NCI-H748 treated with DMSO at 0.1 percent for 48 hours (cell line): Measurements from ENCODE around the gene NAXD.
"Not testable (repeated sequence)": the region's sequence is repeated elsewhere in the genome, so short reads cannot be mapped to it uniquely, and the experiment has no call there.

ENCODE experiments used
- DNase-seq: peaks from one replicate; lab custom pipeline; 2025; lab: John Stamatoyannopoulos, UW

The NAXD gene

GRCh38 chr13:110664673-110665072, 49.3 kb downstream of the NAXD start:
- DNase-seq = no peak

- DNase-seq = no peak
Observed at GRCh38 chr13:110665491-110666254, 50.3 kb downstream of the NAXD start.

- DNase-seq = no peak
Observed at GRCh38 chr13:110666255-110666533, 50.8 kb downstream of the NAXD start.

- DNase-seq = no peak
Observed at GRCh38 chr13:110669036-110669435, 53.7 kb downstream of the NAXD start.

GRCh38 chr13:110669814-110670213, 54.5 kb downstream of the NAXD start:
- DNase-seq = not testable (repeated sequence)

GRCh38 chr13:110676595-110677587, 61.5 kb downstream of the NAXD start:
- no peak for DNase-seq

- DNase-seq = no peak
Observed at GRCh38 chr13:110677731-110678545, 62.6 kb downstream of the NAXD start.

GRCh38 chr13:110680852-110681251, 65.5 kb downstream of the NAXD start:
- DNase-seq = no peak

- no peak for DNase-seq
Observed at GRCh38 chr13:110681868-110682550, 66.7 kb downstream of the NAXD start.

- no peak for DNase-seq
Observed at GRCh38 chr13:110682746-110683145, 67.4 kb downstream of the NAXD start.

GRCh38 chr13:110683203-110683883, 68.0 kb downstream of the NAXD start:
- no peak for DNase-seq

GRCh38 chr13:110683921-110684320, 68.6 kb downstream of the NAXD start:
- no peak for DNase-seq

- DNase-seq = no peak
Observed at GRCh38 chr13:110684388-110685056, 69.2 kb downstream of the NAXD start.

GRCh38 chr13:110685305-110686020, 70.1 kb downstream of the NAXD start:
- DNase-seq = no peak

- no peak for DNase-seq
Observed at GRCh38 chr13:110687736-110688135, 72.4 kb downstream of the NAXD start.

- no peak for DNase-seq
Observed at GRCh38 chr13:110689041-110689440, 73.7 kb downstream of the NAXD start.
